Head of caudate nucleus (tissue), 42 donors: ENCODE data around the gene RALB.
A peak's percentile ranks its signal among the peaks of the same experiment; 100 is the strongest.

Experiments
- DNase-seq, 42 donors: peaks; one replicate each; pipeline versions ENCODE4 v3.0.0 to v3.0.0-alpha.2; 2020 to 2021; ENCODE audit warnings: mixed read lengths in 7 of 42
- intact Hi-C: fragments of 100-400 bp; cut with DNase I; formaldehyde crosslinking; loops from one replicate; pipeline ENCODE4 v1.15.0; 2022

Gene RALB

DNA sequence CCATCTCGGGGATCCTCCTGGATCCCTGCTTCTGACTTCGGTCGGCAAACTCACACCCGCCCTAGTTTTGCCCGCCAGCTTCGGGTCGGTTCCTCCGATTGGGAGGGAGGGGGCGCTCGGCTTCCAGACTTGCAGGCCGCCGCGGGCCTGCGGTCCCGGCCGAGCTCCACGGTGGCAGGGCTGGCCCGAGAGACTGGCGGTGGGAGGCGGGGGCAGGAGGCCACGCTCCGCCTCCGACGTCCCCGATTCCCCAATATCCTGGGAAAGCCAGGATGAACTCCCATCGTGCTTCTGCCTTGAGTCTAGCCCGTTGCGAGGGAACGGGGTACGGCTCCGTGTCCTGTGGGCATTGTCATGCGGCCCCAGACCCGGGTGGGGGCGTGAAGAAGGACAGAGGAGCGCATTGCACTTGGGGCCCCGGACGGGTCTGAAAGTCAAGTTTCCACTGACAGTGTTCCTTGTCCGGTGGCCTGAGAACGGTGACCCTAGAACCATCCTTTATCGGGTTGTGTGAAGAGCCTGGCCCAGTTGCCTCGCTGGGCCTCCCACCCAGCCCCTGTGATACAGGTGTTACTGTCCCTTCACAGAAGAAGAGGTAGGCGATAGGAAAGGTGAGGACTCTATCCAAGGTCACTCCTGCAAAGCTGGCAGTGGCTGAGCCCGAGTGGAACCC is 90.9 kb downstream of the RALB start:
- intact Hi-C loops = loop anchor here (2.0 to 10.0 kb wide), 2 partner anchors 171 to 331 kb away; no protein-coding TSS in a partner anchor
- peak; percentile 51 to 92 (median 81) for DNase-seq
